Epithelial cell of proximal tubule (primary cell): Measurements from ENCODE around the gene GPR50. TPM values are rescaled to one million over a fixed set of nuclear protein-coding genes. Genes with fewer than 3 reads are reported as not detected.

ENCODE experiments used
- DNase-seq: peaks from one replicate; pipeline ENCODE4 v3.0.0-alpha.2; 2011; ENCODE audit warnings: low read depth
- H3K4me3 ChIP-seq: 2 replicates; pipeline ENCODE4 v1.5.1; 2011; ENCODE audit warnings: low read depth, mild to moderate bottlenecking, low read length
- total RNA-seq: library from RNA; depleted of rRNA; stranded (reverse); fragments of >200 nt; gene quantifications from 2 replicates; pipeline ENCODE4 v1.2.3, GENCODE V29; 2015
- TF ChIP-seq, protein P1 (sequence below): conservative IDR thresholded peaks from 2 replicates; pipeline ENCODE4 v1.5.1; 2012; ENCODE audit warnings: low read depth, mild to moderate bottlenecking, low read length

Gene GPR50
- total RNA-seq: not detected in 2 replicates

GRCh38 chrX:151176231-151176750 lies at the start of gene GPR50:
GPR50 (plus strand) TSS chrX:151176584; CDS start chrX:151176722, 138 bp downstream.
- no peak within 1 kb of the TSS for H3K4me3 ChIP-seq
- no peak for DNase-seq
- TF ChIP-seq, protein P1, sequence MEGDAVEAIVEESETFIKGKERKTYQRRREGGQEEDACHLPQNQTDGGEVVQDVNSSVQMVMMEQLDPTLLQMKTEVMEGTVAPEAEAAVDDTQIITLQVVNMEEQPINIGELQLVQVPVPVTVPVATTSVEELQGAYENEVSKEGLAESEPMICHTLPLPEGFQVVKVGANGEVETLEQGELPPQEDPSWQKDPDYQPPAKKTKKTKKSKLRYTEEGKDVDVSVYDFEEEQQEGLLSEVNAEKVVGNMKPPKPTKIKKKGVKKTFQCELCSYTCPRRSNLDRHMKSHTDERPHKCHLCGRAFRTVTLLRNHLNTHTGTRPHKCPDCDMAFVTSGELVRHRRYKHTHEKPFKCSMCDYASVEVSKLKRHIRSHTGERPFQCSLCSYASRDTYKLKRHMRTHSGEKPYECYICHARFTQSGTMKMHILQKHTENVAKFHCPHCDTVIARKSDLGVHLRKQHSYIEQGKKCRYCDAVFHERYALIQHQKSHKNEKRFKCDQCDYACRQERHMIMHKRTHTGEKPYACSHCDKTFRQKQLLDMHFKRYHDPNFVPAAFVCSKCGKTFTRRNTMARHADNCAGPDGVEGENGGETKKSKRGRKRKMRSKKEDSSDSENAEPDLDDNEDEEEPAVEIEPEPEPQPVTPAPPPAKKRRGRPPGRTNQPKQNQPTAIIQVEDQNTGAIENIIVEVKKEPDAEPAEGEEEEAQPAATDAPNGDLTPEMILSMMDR: no peak

DNA sequence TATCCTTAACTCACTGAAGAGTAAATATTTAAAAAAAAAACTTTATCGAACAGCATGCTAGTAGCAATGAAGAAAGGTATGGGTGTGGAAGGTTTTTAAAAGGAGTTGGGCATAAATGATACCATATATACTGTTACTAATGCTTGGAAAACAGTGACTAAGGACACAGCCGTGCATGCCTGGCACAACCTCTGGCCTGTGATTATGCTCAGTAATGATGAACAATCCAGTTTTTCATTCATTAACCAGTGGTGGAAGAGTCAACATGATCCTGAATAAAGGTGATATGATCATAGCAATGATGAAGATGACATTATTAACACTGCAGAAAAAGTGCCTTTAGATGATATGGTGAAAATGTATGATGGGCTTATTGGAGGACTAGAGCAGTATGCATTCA lies 43.9 kb upstream of the GPR50 start:
- no peak overlapping the region for H3K4me3 ChIP-seq
- TF ChIP-seq, protein P1: no peak
- no peak for DNase-seq

- H3K4me3 ChIP-seq: no peak overlapping the region
- TF ChIP-seq, protein P1: peak; percentile 66
- DNase-seq: no peak
These were observed 24.6 kb upstream of the GPR50 start for GRCh38 chrX:151151665-151152267.

DNA sequence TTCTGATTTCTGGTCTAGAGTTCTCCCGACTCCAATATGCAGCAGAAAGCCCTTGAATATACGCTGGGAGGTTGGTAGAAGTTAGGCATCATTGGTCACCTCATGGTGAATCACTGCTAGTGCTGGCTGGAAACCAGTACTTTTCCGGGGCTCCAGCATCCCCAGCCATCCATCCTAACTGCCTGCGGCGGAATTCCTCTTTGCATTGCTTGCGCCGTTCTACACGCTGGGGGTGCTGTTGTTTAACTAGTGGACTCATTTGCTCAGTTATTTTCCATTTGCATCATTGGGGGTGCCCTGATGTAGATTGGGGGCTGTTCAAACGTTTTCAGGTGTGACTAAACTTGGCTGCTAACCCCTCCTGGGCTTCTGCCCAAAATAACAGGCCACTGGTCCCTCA lies 23.3 kb upstream of the GPR50 start:
- no peak overlapping the region for H3K4me3 ChIP-seq
- no peak for DNase-seq
- TF ChIP-seq, protein P1: peak; percentile 27

DNA sequence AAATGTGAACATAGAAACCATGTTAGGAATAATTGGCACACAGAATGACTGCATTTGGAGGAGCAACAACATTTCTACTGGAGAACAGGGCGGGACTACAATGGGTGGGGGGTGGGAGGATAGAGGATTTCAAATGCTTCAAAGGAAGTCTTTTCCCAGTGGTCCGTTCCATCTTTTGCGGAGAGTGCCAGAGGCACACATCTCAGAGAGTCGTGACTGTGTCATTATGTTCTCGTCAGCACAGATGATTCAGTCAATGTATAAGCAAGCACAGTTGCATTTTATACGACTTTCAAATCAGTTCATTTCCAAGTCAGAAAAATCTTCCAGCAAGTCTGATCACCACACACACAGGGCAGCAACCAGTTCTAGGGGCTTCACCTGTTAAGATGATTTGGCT lies 22.7 kb upstream of the GPR50 start:
- TF ChIP-seq, protein P1: no peak
- no peak for DNase-seq

GRCh38 chrX:151155234-151155633 lies 21.1 kb upstream of the GPR50 start:
- TF ChIP-seq, protein P1: no peak
- DNase-seq: no peak
- H3K4me3 ChIP-seq: no peak overlapping the region

More for the DNA sequence above, 22.7 kb upstream of the GPR50 start:
- H3K4me3 ChIP-seq: no peak overlapping the region

DNA sequence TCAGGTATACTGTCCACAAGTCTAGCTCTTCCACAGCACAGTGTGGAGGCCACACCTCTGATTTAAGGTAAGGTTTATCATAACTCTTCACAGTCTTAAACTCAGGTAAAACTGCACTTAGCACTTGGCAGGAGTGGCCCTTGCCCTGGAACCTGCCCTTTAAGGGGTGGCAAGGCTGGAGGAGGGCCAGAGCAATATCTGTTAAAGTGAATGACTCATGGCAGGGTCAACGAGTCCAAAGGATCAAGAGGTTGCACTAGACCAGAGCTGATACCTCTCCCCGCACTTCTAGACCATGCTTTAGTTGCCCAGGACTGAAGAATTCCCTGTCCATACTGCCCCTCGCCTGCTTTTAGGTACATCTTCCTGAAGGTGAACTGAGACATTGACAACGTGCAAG lies 14.7 kb upstream of the GPR50 start:
- no peak overlapping the region for H3K4me3 ChIP-seq
- DNase-seq: no peak
- TF ChIP-seq, protein P1: no peak
